Progenitor cell of endocrine pancreas (in vitro differentiated cells): ENCODE results near the gene FUT7. TPM values are rescaled to one million over a fixed set of nuclear protein-coding genes. Genes with fewer than 3 reads are reported as not detected.
A peak's percentile ranks its signal among the peaks of the same experiment; 100 is the strongest.

ENCODE experiments used
- DNase-seq: peaks from one replicate; pipeline ENCODE4 v3.0.0; 2021; ENCODE audit warnings: low spot score; ENCODE audit not compliant: unreplicated experiment
- H3K27ac Mint-ChIP-seq: 2 replicates; pipeline ENCODE4 v1.8.0; 2021; ENCODE audit warnings: mild to moderate bottlenecking, moderate library complexity, mixed read lengths
- H3K27me3 Mint-ChIP-seq: 2 replicates; pipeline ENCODE4 v1.8.0; 2021; ENCODE audit warnings: mixed read lengths
- H3K36me3 Mint-ChIP-seq: 2 replicates; pipeline ENCODE4 v1.8.0; 2022; ENCODE audit warnings: mixed read lengths; ENCODE audit not compliant: insufficient read depth
- H3K4me1 Mint-ChIP-seq: 2 replicates; pipeline ENCODE4 v1.8.0; 2021; ENCODE audit warnings: low read depth, mixed read lengths
- H3K4me3 Mint-ChIP-seq: 2 replicates; pipeline ENCODE4 v1.8.0; 2021; ENCODE audit warnings: low read depth, mild to moderate bottlenecking, moderate library complexity, mixed read lengths
- H3K9me3 Mint-ChIP-seq: 2 replicates; pipeline ENCODE4 v1.8.0; 2021; ENCODE audit warnings: low read depth, mixed read lengths
- CTCF ChIP-seq: fragments of 200-600 bp; sonication (generic); IDR thresholded peaks from one replicate; pipeline ENCODE4 v1.5.0; 2021; ENCODE audit warnings: antibody characterized with exemption, mild to moderate bottlenecking; ENCODE audit not compliant: unreplicated experiment
- total RNA-seq: library from RNA; stranded (reverse); gene quantifications from 2 replicates; pipeline ENCODE4 v1.2.1, GENCODE V29; 2021

FUT7 gene
- total RNA-seq, 1 donor from 2014 or later = not detected

DNA sequence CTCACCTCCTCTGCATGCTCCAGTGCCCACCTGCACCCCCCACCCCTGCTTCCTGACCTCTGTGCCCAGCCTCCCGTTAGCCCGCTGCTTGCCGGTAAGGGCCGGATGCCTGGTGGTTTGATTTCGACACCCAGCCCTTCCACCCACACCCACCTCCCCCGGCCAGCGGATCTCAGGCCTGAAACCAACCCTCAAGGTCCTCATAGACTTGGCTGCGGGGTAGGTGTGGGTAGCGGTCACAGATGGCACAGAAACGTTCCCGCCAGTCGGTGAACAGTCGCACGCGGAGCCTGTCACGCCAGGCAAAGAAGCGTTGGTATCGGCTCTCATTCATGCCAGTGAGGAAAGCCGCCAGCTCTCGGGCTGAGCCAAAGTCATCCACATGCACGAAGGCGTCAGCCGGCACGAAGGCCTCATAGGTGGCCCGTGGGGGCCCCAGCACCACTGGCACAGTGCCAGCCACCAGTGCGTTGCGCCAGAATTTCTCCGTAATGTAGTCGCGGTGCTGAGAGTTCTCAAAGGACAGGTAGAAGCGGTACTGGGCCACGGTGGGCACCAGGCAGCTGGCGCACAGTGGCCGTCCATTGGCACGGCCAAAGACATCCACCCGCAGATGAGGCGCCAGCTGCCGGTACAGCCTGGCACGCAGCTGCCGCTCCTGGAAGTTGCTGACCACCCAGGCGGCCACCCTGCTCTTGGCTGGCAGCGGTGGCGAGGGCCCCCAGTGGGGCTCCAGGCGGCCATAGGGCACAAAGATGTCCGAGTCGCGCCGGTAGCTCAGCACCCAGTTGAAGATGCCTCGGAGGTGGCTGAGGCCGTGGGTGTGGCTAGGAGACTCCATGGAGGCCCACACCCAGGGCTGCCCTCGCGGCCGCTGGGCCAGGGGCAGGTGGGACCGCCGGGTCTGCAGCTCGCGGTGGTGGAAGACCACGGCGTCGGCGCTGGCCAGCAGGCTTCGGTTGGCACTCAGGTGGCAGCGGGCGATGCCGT, 1.1 kb downstream of the FUT7 start:
- peaks cover 2% of the 10 kb centered on the region for H3K4me1 Mint-ChIP-seq
- no peak overlapping the region for H3K4me3 Mint-ChIP-seq

DNA sequence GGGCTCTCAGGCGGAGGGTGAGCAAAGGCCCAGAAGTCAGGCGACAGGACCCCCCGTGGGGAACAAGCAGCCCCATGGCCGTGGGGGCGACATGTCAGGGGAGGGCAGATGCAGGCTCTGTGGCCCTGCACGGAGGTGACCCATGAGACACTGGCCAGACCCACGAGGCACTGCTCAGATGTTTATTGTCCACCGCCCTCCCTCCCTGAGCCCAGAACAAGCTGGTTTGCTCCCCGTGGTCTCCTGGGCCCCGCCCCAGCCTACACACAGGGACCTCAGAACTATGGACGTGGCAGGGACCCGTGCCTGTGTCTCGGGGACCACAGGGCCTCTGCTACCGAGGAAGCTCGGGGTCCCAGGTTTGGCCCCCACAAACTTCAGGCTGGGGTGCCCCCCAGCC, 1.9 kb downstream of the FUT7 start:
- Mint-ChIP-seq H3K36me3 (no peaks in the 10 kb centered on the region), H3K4me1 (peaks cover 2% of the 10 kb centered on the region), H3K27me3 (peaks cover 5% of the 10 kb centered on the region), H3K9me3 (no peaks in the 10 kb centered on the region), H3K27ac (no peak overlapping the region), H3K4me3 (no peak overlapping the region)
- no peak for DNase-seq
- no peak for TF ChIP-seq CTCF

More for the DNA sequence above, 1.1 kb downstream of the FUT7 start:
- Mint-ChIP-seq H3K27me3 (peaks cover 5% of the 10 kb centered on the region), H3K36me3 (no peaks in the 10 kb centered on the region), H3K27ac (no peak overlapping the region), H3K9me3 (no peaks in the 10 kb centered on the region)
- DNase-seq = no peak
- TF ChIP-seq CTCF = no peak

DNA sequence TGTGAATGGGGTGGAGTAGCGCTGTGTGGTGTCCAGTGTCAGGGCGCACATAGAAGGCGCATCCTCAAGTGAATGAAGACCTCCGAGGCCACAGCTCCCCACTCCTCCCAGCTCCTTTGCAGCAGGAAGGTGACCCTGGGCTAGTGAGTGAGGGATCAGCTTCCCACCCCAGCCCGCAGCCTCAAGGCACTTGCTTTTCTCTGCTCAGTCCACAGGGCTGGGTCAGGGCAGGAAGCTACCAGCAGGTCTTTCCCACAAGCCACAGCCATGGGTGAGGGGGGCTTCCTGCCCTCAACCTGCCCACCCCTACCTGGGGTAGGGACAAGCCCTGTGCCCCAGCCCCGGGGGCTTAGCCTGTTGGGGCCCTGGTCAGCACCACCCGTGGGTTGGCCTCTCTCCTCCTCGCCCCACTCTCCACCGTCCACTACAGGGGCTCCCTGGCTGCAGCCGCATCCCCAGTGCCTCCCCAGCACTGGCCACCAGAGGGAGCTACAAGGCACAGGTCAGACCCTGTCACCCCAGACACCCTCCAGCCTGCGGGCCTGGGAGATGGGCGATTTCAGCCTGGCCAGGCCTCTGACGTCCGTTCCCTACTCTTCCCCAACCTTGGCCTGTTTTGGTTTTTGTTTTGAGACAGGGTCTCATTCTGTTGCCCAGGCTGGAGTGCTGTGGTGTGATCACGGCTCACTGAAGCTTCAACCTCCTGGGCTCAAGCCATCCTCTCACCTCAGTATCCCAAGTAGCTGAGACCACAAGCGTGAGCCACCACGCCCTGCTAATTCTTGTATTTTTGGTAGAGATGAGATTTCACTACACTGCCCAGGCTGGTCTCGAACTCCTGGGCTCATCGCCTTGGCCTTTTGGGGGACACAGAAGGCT, 2.6 kb downstream of the FUT7 start:
- H3K4me3 Mint-ChIP-seq = peak overlapping the region; percentile 68

DNA sequence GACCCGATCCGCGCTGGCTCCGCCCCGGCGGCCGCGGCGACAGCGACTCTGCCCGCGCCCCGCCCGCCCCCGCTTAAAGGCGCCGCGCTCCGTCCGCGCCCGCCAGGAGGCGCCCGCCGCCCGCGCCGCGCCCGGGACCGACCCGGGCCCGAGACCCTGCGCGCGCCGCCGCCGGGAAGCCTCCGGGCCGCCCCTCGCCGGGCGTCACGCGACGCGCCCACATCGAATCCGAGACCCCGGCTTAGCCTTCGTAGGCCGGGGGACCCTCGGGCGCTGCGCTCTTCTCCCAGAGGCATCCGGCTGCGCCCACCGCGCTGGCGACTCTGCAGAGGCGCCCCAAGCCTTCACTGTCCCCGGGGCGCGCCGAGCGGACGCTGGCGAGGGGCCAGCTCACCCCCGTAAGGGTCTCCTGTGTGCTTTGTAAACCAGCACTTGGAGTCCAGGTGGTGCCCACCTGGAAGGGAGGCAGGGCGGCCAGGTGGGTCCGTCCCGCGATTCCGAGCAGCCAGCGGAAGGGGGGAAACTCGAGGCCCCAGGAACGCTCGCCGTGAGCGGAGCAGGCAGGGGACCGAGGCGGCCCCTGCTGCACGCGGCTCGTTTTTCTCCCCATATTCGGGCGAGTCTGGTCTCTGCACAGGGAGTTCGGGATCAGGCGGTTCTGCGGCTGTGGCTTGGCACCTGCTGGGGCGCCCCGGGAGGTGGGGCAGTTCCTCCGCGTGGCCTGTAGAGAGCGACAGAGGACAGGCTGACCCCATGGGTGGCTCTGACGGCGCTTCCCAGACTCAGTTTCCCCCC, 3.4 kb downstream of the FUT7 start:
- H3K4me3 Mint-ChIP-seq = peak overlapping the region; percentile 68
- H3K27ac Mint-ChIP-seq = no peak overlapping the region
- peaks cover 2% of the 10 kb centered on the region for H3K4me1 Mint-ChIP-seq
- H3K27me3 Mint-ChIP-seq = peaks cover 5% of the 10 kb centered on the region
- peak; percentile 67 for DNase-seq
- no peaks in the 10 kb centered on the region for H3K9me3 Mint-ChIP-seq
- TF ChIP-seq CTCF = no peak
- H3K36me3 Mint-ChIP-seq = no peaks in the 10 kb centered on the region

More for the DNA sequence above, 2.6 kb downstream of the FUT7 start:
- DNase-seq = peak; percentile 88
- H3K9me3 Mint-ChIP-seq = no peaks in the 10 kb centered on the region
- peaks cover 5% of the 10 kb centered on the region for H3K27me3 Mint-ChIP-seq
- H3K27ac Mint-ChIP-seq = no peak overlapping the region
- H3K36me3 Mint-ChIP-seq = no peaks in the 10 kb centered on the region
- peak; percentile 84 for TF ChIP-seq CTCF
- H3K4me1 Mint-ChIP-seq = peaks cover 2% of the 10 kb centered on the region
